Thoracic aorta (tissue), 2 donors: ENCODE results near the gene ZCCHC7. TPM values are rescaled to one million over a fixed set of nuclear protein-coding genes. Genes with fewer than 3 reads are reported as not detected.

Experiments
- ATAC-seq: fragments of 150-250 bp; one replicate; pipeline ENCODE4 v1.8.0; 2017; ENCODE audit warnings: low read depth; ENCODE audit not compliant: insufficient number of reproducible peaks, low FRiP score
- DNase-seq: peaks from one replicate; pipeline ENCODE4 v3.0.0-alpha.2; 2020; ENCODE audit warnings: low spot score
- H3K27ac ChIP-seq, 2 donors: fragments of 200-600 bp; sonication (generic); 1 replicate in 1 of 2; 2 replicates in 1 of 2; pipeline ENCODE4 v1.5.1; 2016; ENCODE audit warnings: mild to moderate bottlenecking in 2 of 2, moderate library complexity in 2 of 2
- H3K27me3 ChIP-seq: fragments of 200-600 bp; sonication (generic); replicated peaks from 2 replicates; pipeline ENCODE4 v1.6.0; 2016; ENCODE audit warnings: mild to moderate bottlenecking; ENCODE audit not compliant: insufficient read depth
- H3K36me3 ChIP-seq: fragments of 200-600 bp; sonication (generic); one replicate; pipeline ENCODE4 v1.5.1; 2016
- H3K4me1 ChIP-seq, 2 donors: fragments of 200-600 bp; sonication (generic); 1 replicate in 1 of 2; 2 replicates in 1 of 2; pipeline versions ENCODE4 v1.5.1 to v1.6.0; 2016; ENCODE audit warnings: low read depth in 2 of 2, mild to moderate bottlenecking in 1 of 2; ENCODE audit not compliant: control insufficient read depth in 1 of 2
- H3K4me3 ChIP-seq: fragments of 200-600 bp; sonication (generic); 2 replicates; pipeline ENCODE4 v1.5.1; 2016; ENCODE audit warnings: mild to moderate bottlenecking
- H3K9me3 ChIP-seq: fragments of 200-600 bp; sonication (generic); 2 replicates; pipeline ENCODE4 v1.5.1; 2016
- total RNA-seq, 2 donors: library from RNA; depleted of rRNA; stranded (reverse); fragments of >200 nt; gene quantifications; one replicate each; pipeline versions ENCODE4 v1.1.0 to v1.2.3, GENCODE V29; 2016
- TF ChIP-seq, protein P1 (sequence below): fragments of 200-600 bp; sonication (generic); IDR thresholded peaks from one replicate; pipeline ENCODE4 v1.5.1; 2019; ENCODE audit warnings: antibody characterized with exemption

ZCCHC7 gene
- total RNA-seq, 2 donors from 2014 or later: 13.8 to 19.5 TPM

DNA sequence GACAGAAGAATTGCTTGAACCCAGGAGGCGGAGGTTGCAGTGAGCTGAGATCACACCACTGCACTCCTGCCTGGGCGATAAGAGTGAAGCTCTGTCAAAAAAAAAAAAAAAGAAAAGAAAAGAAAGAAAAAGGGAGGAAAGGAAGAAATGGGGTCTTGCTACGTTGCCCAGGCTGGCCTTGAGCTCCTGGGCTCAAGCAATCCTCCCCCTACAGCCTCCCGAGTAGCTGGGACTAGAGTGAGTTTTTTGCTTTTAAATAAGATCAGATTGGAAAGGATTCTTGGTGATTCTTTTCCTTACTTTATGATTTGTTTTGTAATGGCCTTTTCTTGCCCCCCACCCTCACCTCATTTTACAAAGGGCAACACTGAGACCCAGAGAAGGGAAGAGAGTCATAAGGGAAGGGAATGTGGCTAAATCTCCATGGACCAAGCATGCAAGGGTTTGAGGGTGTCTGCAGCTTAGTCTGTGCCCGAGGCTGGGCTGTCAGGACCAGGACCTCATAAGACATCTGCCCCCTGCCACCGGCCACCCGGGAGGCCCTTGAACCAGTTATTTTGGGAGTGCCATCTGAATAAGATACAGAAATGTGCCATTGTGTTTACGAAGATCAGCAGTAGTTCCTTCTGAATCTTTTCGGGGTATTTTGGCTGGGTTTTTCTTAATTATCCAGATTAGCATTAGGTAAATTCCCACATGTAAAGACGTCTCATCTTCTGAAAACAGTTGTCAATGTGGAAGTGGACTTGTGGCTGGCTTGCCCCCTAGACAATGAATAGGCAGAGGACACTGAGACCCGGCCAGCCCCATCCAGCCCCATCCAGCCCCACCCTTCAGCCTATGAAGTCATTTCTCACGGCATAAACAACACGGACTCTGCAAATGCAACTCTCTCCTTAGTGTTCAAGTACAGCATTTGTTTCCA lies 257.6 kb downstream of the ZCCHC7 start:
- ATAC-seq: no peak
- DNase-seq: no peak
- H3K9me3 ChIP-seq: no peaks in the 10 kb centered on the region
- no peaks in the 10 kb centered on the region for H3K27me3 ChIP-seq
- no peak overlapping the region for H3K4me3 ChIP-seq
- TF ChIP-seq, protein P1, sequence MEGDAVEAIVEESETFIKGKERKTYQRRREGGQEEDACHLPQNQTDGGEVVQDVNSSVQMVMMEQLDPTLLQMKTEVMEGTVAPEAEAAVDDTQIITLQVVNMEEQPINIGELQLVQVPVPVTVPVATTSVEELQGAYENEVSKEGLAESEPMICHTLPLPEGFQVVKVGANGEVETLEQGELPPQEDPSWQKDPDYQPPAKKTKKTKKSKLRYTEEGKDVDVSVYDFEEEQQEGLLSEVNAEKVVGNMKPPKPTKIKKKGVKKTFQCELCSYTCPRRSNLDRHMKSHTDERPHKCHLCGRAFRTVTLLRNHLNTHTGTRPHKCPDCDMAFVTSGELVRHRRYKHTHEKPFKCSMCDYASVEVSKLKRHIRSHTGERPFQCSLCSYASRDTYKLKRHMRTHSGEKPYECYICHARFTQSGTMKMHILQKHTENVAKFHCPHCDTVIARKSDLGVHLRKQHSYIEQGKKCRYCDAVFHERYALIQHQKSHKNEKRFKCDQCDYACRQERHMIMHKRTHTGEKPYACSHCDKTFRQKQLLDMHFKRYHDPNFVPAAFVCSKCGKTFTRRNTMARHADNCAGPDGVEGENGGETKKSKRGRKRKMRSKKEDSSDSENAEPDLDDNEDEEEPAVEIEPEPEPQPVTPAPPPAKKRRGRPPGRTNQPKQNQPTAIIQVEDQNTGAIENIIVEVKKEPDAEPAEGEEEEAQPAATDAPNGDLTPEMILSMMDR: no peak
- H3K4me1 ChIP-seq: no peaks in the 10 kb centered on the region
- H3K36me3 ChIP-seq: no peaks in the 10 kb centered on the region
- no peak overlapping the region for H3K27ac ChIP-seq

DNA sequence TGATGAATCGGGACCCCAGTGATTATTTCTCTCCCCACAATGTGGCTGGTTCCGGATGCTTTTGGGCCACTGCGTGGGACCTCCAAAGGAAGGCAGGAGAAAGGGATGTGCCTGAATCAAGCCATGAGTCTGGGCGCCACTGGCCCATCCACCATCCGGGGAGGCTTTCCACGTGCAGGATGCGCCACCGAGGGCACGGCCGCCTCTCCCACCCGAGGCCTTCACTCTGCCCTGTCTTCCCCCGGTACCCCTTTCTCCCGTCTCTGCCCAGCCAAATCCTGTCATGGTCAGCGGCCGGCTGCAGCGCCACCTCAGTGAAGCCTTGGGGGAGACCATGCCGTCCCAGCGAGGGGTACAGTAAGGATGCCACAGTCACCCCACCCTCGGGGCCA lies 258.2 kb downstream of the ZCCHC7 start:
- no peaks in the 10 kb centered on the region for H3K9me3 ChIP-seq
- H3K36me3 ChIP-seq: no peaks in the 10 kb centered on the region
- TF ChIP-seq, protein P1: no peak
- no peak overlapping the region for H3K27ac ChIP-seq
- ATAC-seq (no peak), DNase-seq (no peak)
- H3K27me3 ChIP-seq: no peaks in the 10 kb centered on the region
- no peaks in the 10 kb centered on the region for H3K4me1 ChIP-seq
- H3K4me3 ChIP-seq: no peak overlapping the region

DNA sequence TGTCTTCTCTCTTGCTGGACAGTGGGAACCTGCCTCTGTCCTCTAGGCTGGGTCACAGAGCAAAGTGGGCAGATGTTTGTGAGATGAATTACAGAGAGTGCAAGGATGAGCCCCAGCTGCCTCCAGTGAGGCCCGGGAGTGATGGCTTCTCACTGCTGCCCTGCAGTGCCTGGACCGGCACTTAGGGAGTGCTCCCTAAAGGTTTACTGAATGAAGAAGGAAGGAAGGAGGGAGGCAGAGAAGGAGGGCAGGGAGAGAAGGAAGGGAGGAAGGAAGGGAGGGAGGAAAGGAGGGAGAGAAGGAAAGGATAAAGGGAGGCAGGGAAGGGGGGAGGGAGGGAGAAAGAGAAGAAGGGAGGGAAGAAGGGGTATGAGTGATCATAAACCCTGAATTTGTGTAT lies 259.5 kb downstream of the ZCCHC7 start:
- TF ChIP-seq, protein P1: no peak
- no peaks in the 10 kb centered on the region for H3K27me3 ChIP-seq
- H3K9me3 ChIP-seq: no peaks in the 10 kb centered on the region
- H3K36me3 ChIP-seq: no peaks in the 10 kb centered on the region
- no peak overlapping the region for H3K4me3 ChIP-seq
- no peak overlapping the region for H3K27ac ChIP-seq
- H3K4me1 ChIP-seq: no peaks in the 10 kb centered on the region
- DNase-seq (no peak), ATAC-seq (no peak)

DNA sequence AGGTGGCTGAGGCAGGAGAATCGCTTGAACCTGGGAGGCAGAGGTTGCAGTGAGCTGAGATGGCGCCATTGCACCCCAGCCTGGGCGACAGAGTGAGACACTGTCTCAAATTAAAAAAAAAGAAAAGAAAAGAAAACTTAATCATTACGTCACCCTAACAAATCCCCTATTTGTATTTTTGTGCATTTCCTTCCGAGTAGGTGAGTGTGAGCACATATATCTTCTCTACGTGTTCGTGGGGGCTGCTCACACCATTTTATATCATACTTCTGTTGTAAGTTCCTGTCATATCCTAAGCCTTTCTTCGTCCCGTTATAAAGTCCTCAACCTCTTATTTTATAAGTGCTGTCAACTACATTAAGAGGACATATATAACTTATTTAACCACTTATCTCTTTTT lies 260.2 kb downstream of the ZCCHC7 start:
- Histone ChIP-seq H3K27me3 (no peaks in the 10 kb centered on the region), H3K4me1 (no peaks in the 10 kb centered on the region), H3K4me3 (no peak overlapping the region), H3K27ac (no peak overlapping the region), H3K9me3 (no peaks in the 10 kb centered on the region), H3K36me3 (no peaks in the 10 kb centered on the region)
- TF ChIP-seq, protein P1: no peak
- no peak for ATAC-seq
- DNase-seq: no peak

DNA sequence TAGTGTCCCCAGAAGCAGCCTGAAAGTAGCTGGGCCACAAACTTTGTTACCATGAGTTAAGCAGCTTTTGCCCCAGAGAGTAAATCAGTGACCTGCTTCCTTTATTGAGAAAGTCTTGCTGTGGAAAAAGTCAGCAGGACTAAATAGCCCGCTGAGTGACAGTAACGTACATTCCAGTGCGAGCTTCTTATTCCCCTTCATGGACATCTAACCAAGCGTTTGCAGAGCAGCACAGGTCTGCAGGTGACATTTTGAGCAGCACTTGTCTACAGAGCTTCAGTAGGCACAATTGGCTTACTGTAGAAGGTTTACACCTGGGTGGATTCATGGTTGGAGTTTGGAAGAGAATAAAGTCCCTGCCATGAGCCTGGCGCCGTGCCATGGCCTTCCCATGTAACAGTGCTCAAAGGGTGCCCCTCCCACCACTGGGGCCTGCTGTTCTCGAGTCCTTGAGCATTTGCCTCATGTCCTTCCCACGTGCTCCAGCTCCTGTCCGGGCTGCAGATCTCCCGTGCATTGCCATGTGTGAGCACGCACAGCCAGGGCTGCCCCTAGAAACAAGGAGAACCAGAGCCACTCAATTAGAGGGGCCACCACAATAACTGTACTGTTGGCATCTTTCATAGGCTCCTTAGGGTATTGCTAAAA lies 260.8 kb downstream of the ZCCHC7 start:
- no peak for DNase-seq
- Histone ChIP-seq H3K4me3 (no peak overlapping the region), H3K4me1 (no peaks in the 10 kb centered on the region), H3K9me3 (no peaks in the 10 kb centered on the region), H3K27ac (no peak overlapping the region), H3K36me3 (no peaks in the 10 kb centered on the region), H3K27me3 (no peaks in the 10 kb centered on the region)
- ATAC-seq: no peak
- TF ChIP-seq, protein P1: no peak
